Endodermal cell (in vitro differentiated cells): ENCODE results near the gene ZNF644. TPM values are rescaled to one million over a fixed set of nuclear protein-coding genes. Genes with fewer than 3 reads are reported as not detected.

ENCODE experiments used
- DNase-seq: peaks from one replicate; pipeline ENCODE4 v3.0.0-alpha.2; 2017
- H3K27ac ChIP-seq: 2 replicates; pipeline ENCODE4 v1.5.1; 2013; ENCODE audit warnings: mild to moderate bottlenecking, low read depth, low read length, moderate library complexity
- H3K27me3 ChIP-seq: 2 replicates; pipeline ENCODE4 v1.6.1; 2013; ENCODE audit warnings: mild to moderate bottlenecking, low read length, moderate library complexity; ENCODE audit not compliant: insufficient read depth, control insufficient read depth, poor library complexity, severe bottlenecking
- H3K36me3 ChIP-seq: 2 replicates; pipeline ENCODE4 v1.7.0; 2013; ENCODE audit warnings: mild to moderate bottlenecking, low read length, moderate library complexity; ENCODE audit not compliant: control insufficient read depth, insufficient read depth
- H3K4me1 ChIP-seq: one replicate; pipeline ENCODE4 v1.7.0; 2013; ENCODE audit warnings: low read length; ENCODE audit not compliant: control insufficient read depth, insufficient read depth
- H3K4me3 ChIP-seq: 2 replicates; pipeline ENCODE4 v1.5.1; 2013; ENCODE audit warnings: mild to moderate bottlenecking, low read length, moderate library complexity
- H3K9ac ChIP-seq: 2 replicates; pipeline ENCODE4 v1.6.1; 2013; ENCODE audit warnings: mild to moderate bottlenecking, low read length, moderate library complexity; ENCODE audit not compliant: poor library complexity, severe bottlenecking; ENCODE audit errors: extremely low read depth
- H3K9me3 ChIP-seq: 2 replicates; pipeline ENCODE4 v1.6.1; 2013; ENCODE audit warnings: mild to moderate bottlenecking, low read length, moderate library complexity; ENCODE audit not compliant: control insufficient read depth
- H3K27ac Mint-ChIP-seq: 2 replicates; pipeline ENCODE4 v1.8.0; 2020; ENCODE audit warnings: mixed read lengths
- H3K27me3 Mint-ChIP-seq: 2 replicates; pipeline ENCODE4 v1.8.0; 2021; ENCODE audit warnings: mild to moderate bottlenecking, mixed read lengths; ENCODE audit not compliant: insufficient read depth
- H3K36me3 Mint-ChIP-seq: 2 replicates; pipeline ENCODE4 v1.8.0; 2020; ENCODE audit warnings: low read depth, mixed read lengths
- H3K4me1 Mint-ChIP-seq: 2 replicates; pipeline ENCODE4 v1.8.0; 2020; ENCODE audit warnings: mixed read lengths
- H3K4me3 Mint-ChIP-seq: 2 replicates; pipeline ENCODE4 v1.8.0; 2020; ENCODE audit warnings: mild to moderate bottlenecking, moderate library complexity, mixed read lengths
- H3K9me3 Mint-ChIP-seq: 2 replicates; pipeline ENCODE4 v1.8.0; 2020; ENCODE audit warnings: mild to moderate bottlenecking, mixed read lengths
- WGBS, 2 experiments: methylation state at CpG; one replicate each; pipeline versions ENCODE4 v1.1.5 to v1.1.7; 2013; ENCODE audit warnings: missing lambda C conversion rate in 2 of 2, mixed read lengths in 1 of 2; ENCODE audit not compliant: insufficient coverage in 1 of 2, insufficient read length in 1 of 2; 5-methylcytosine and 5-hydroxymethylcytosine counted together
- total RNA-seq, 2 donors: library from RNA; stranded (reverse); fragmentation: NEBNext Ultra II Directional in 1 of 2; extraction: Animal tissue kit (Norgen Biotek cat#: 25700) in 1 of 2; gene quantifications; 2 replicates in 1 of 2; 3 replicates in 1 of 2; pipeline ENCODE4 v1.2.1, GENCODE V29; 2021
- TF ChIP-seq, protein P1 (sequence below): fragments of 200-600 bp; sonication (generic); conservative IDR thresholded peaks from 2 replicates; pipeline ENCODE4 v1.5.0; 2021; ENCODE audit warnings: antibody characterized with exemption, mild to moderate bottlenecking

ZNF644 gene
- total RNA-seq, 2 donors from 2014 or later: 57.5 to 75.7 TPM

DNA sequence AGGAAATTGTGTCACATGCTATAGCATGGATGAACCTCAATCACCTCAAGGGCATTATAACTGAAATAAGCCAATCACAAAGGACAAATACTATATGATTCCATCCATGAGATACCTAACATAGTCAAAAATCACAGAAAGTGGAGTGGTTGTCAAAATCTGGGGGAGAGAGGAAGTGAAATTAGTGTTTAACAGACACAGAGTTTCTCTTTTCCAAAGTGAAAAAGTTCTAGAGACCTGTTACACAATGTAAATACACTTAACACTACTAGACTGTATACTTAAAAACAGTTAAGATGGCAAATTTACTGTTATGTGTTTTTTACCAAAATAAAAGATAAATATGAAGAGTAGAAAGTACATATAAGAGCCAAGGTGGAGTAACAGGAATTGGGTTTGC lies 31.8 kb downstream of the ZNF644 start:
- peaks cover 63% of the 10 kb centered on the region for H3K36me3 Mint-ChIP-seq
- H3K27ac Mint-ChIP-seq: no peak overlapping the region
- H3K27me3 Mint-ChIP-seq: no peaks in the 10 kb centered on the region
- Histone ChIP-seq H3K36me3 (peaks cover 39% of the 10 kb centered on the region), H3K4me1 (no peaks in the 10 kb centered on the region), H3K9ac (no peak overlapping the region), H3K27ac (no peak overlapping the region), H3K4me3 (no peak overlapping the region), H3K9me3 (peaks cover 49% of the 10 kb centered on the region), H3K27me3 (no peaks in the 10 kb centered on the region)
- TF ChIP-seq, protein P1, sequence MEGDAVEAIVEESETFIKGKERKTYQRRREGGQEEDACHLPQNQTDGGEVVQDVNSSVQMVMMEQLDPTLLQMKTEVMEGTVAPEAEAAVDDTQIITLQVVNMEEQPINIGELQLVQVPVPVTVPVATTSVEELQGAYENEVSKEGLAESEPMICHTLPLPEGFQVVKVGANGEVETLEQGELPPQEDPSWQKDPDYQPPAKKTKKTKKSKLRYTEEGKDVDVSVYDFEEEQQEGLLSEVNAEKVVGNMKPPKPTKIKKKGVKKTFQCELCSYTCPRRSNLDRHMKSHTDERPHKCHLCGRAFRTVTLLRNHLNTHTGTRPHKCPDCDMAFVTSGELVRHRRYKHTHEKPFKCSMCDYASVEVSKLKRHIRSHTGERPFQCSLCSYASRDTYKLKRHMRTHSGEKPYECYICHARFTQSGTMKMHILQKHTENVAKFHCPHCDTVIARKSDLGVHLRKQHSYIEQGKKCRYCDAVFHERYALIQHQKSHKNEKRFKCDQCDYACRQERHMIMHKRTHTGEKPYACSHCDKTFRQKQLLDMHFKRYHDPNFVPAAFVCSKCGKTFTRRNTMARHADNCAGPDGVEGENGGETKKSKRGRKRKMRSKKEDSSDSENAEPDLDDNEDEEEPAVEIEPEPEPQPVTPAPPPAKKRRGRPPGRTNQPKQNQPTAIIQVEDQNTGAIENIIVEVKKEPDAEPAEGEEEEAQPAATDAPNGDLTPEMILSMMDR: no peak
- no peaks in the 10 kb centered on the region for H3K4me1 Mint-ChIP-seq
- DNase-seq: no peak
- peaks cover 40% of the 10 kb centered on the region for H3K9me3 Mint-ChIP-seq
- H3K4me3 Mint-ChIP-seq: no peak overlapping the region

DNA sequence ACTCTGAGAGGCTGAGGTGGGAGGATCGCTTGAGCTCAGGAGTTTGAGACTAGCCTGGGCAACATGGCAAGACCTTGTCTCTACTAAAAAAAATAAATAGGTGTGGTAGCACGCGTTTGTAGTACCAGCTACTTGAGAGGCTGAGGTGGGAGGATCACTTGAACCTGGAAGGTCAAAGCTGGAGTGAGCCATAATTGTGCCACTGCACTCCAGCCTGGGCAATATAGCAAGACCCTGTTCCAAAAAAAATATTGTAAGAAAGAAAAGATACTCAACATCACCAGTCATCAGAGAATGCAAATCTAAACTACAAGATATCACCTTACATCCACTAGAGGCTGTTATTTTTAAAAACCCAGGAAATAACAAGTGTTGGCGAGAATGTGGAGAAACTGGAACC lies 32.5 kb downstream of the ZNF644 start:
- Histone ChIP-seq H3K27me3 (no peaks in the 10 kb centered on the region), H3K27ac (no peak overlapping the region), H3K4me1 (no peaks in the 10 kb centered on the region), H3K36me3 (peaks cover 35% of the 10 kb centered on the region), H3K9me3 (peaks cover 47% of the 10 kb centered on the region), H3K9ac (no peak overlapping the region), H3K4me3 (no peak overlapping the region)
- Mint-ChIP-seq H3K27ac (no peak overlapping the region), H3K9me3 (peaks cover 38% of the 10 kb centered on the region), H3K4me3 (no peak overlapping the region), H3K27me3 (no peaks in the 10 kb centered on the region), H3K4me1 (no peaks in the 10 kb centered on the region), H3K36me3 (peaks cover 57% of the 10 kb centered on the region)
- DNase-seq: no peak
- TF ChIP-seq, protein P1: no peak
- WGBS, 2 experiments: 94% methylated on average over 3 to 4 of the region's 4 CpGs

DNA sequence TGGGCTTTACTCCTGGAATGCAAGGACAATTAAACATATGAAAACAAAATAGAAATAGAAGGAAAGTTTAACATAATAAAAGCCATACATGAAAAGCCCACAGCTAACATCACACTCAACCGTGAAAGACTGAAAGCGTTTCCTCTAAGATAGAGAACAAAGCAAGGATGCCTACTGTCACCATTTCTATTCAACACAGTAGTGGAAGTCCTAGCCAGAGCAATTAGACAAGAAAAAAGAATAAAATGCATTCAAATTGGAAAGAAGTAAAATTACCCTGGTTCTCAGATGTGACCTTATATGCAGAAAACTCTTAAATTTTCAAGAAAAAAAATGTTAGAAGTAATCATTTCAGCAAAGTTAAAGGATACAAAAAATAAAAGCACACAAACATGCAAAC lies 34.0 kb downstream of the ZNF644 start:
- WGBS, 2 experiments: 91% methylated on average over 2 of the region's 2 CpGs; no CpG with 5 or more reads in 1 of the 2 experiments
- H3K27ac ChIP-seq: no peak overlapping the region

More for the DNA sequence above, 34.0 kb downstream of the ZNF644 start:
- no peak overlapping the region for H3K27ac Mint-ChIP-seq
- H3K4me3 Mint-ChIP-seq: no peak overlapping the region
- no peak for DNase-seq
- H3K36me3 Mint-ChIP-seq: peaks cover 49% of the 10 kb centered on the region
- no peaks in the 10 kb centered on the region for H3K4me1 Mint-ChIP-seq
- TF ChIP-seq, protein P1: no peak
- H3K9ac ChIP-seq: no peak overlapping the region
- no peaks in the 10 kb centered on the region for H3K27me3 Mint-ChIP-seq
- H3K4me3 ChIP-seq: no peak overlapping the region
- no peaks in the 10 kb centered on the region for H3K27me3 ChIP-seq
- peaks cover 30% of the 10 kb centered on the region for H3K36me3 ChIP-seq
- peaks cover 38% of the 10 kb centered on the region for H3K9me3 Mint-ChIP-seq
- no peaks in the 10 kb centered on the region for H3K4me1 ChIP-seq
- peaks cover 43% of the 10 kb centered on the region for H3K9me3 ChIP-seq
